HEK293 (cell line): Measurements from ENCODE around the gene S100A12.

Experiments
- CTCF ChIA-PET: fragments of 350-600 bp; formaldehyde crosslinking; extraction: SDS; loops from one replicate; lab custom pipeline; 2021; ENCODE audit warnings: antibody characterized with exemption; lab: Yijun Ruan, JAX
- POLR2A ChIA-PET: fragments of 300-600 bp; formaldehyde crosslinking; extraction: SDS; loops from one replicate; lab custom pipeline; 2020; ENCODE audit warnings: antibody characterized with exemption, inconsistent platforms; lab: Yijun Ruan, JAX
- H3K27ac ChIP-seq: fragments of 200-500 bp; sonication (Bioruptor generic); 2 replicates; pipeline ENCODE4 v1.5.1; 2014; ENCODE audit warnings: low read depth, low read length, control low read depth, inconsistent platforms; ENCODE audit errors: extremely low read depth
- H3K36me3 ChIP-seq, 2 experiments: fragments of 200-500 bp in 1 of 2; sonication (Bioruptor generic) in 1 of 2; 1 replicate in 1 of 2; 2 replicates in 1 of 2; pipeline ENCODE4 v1.5.1; 2014 to 2017; ENCODE audit warnings: inconsistent platforms in 2 of 2, low read length in 2 of 2; ENCODE audit not compliant: control insufficient read depth in 2 of 2, insufficient read depth in 1 of 2
- H3K4me1 ChIP-seq: fragments of 200-500 bp; sonication (Bioruptor generic); 2 replicates; pipeline ENCODE4 v1.5.1; 2014; ENCODE audit warnings: mild to moderate bottlenecking, low read length, inconsistent platforms; ENCODE audit not compliant: control insufficient read depth, insufficient read depth
- H3K4me3 ChIP-seq: 2 replicates; pipeline ENCODE4 v1.5.1; 2011; ENCODE audit warnings: low read depth, mild to moderate bottlenecking, control low read depth, low read length, moderate library complexity
- H3K9me3 ChIP-seq: fragments of 200-500 bp; sonication (Bioruptor generic); 2 replicates; pipeline ENCODE4 v1.5.1; 2014; ENCODE audit warnings: low read depth, low read length, inconsistent platforms; ENCODE audit not compliant: control insufficient read depth, insufficient read depth
- EGR2 ChIP-seq: fragments of 450-650 bp; formaldehyde crosslinking; IDR thresholded peaks from 2 replicates; pipeline ENCODE4 v1.5.1; 2016; ENCODE audit warnings: low read depth, missing biosample characterization, missing genetic modification characterization
- GLIS1 ChIP-seq: fragments of 450-650 bp; formaldehyde crosslinking; IDR thresholded peaks from 2 replicates; pipeline ENCODE4 v1.5.1; 2016; ENCODE audit warnings: missing biosample characterization, missing genetic modification characterization
- HOXD13 ChIP-seq: sonication (generic); formaldehyde crosslinking; IDR thresholded peaks from 2 replicates; pipeline ENCODE4 v1.8.0; 2022; ENCODE audit warnings: missing genetic modification reagents, borderline replicate concordance
- PRDM4 ChIP-seq: fragments of 450-650 bp; formaldehyde crosslinking; IDR thresholded peaks from 2 replicates; pipeline ENCODE4 v1.5.1; 2017; ENCODE audit warnings: missing biosample characterization, missing genetic modification characterization
- TRIM28 ChIP-seq: IDR thresholded peaks from 2 replicates; pipeline ENCODE4 v1.6.1; 2011; ENCODE audit warnings: low read length, control low read depth, borderline replicate concordance
- ZFP37 ChIP-seq: fragments of 450-650 bp; formaldehyde crosslinking; IDR thresholded peaks from 2 replicates; pipeline ENCODE4 v1.5.1; 2016; ENCODE audit warnings: missing biosample characterization, missing genetic modification characterization
- ZNF132 ChIP-seq: fragments of 450-650 bp; formaldehyde crosslinking; IDR thresholded peaks from 2 replicates; pipeline ENCODE4 v1.5.1; 2017; ENCODE audit warnings: missing biosample characterization, missing genetic modification characterization, borderline replicate concordance
- ZNF140 ChIP-seq: fragments of 450-650 bp; formaldehyde crosslinking; IDR thresholded peaks from 2 replicates; pipeline ENCODE4 v1.5.1; 2016; ENCODE audit warnings: missing biosample characterization, missing genetic modification characterization
- ZNF16 ChIP-seq: fragments of 450-650 bp; formaldehyde crosslinking; IDR thresholded peaks from 2 replicates; pipeline ENCODE4 v1.5.1; 2016; ENCODE audit warnings: low read depth, missing biosample characterization, missing genetic modification characterization
- ZNF169 ChIP-seq: fragments of 450-650 bp; formaldehyde crosslinking; IDR thresholded peaks from 2 replicates; pipeline ENCODE4 v1.5.1; 2016; ENCODE audit warnings: missing biosample characterization, missing genetic modification characterization
- ZNF202 ChIP-seq: fragments of 450-650 bp; formaldehyde crosslinking; IDR thresholded peaks from 2 replicates; pipeline ENCODE4 v1.5.1; 2016; ENCODE audit warnings: missing biosample characterization, missing genetic modification characterization, borderline replicate concordance
- ZNF211 ChIP-seq: fragments of 450-650 bp; formaldehyde crosslinking; IDR thresholded peaks from 2 replicates; pipeline ENCODE4 v1.5.1; 2016; ENCODE audit warnings: low read depth, missing biosample characterization, missing genetic modification characterization
- ZNF223 ChIP-seq: fragments of 450-650 bp; formaldehyde crosslinking; IDR thresholded peaks from 2 replicates; pipeline ENCODE4 v1.5.1; 2016; ENCODE audit warnings: missing biosample characterization, missing genetic modification characterization
- ZNF274 ChIP-seq, 2 experiments: fragments of 200-500 bp in 1 of 2; fragments of 450-650 bp in 1 of 2; sonication (Bioruptor generic) in 1 of 2; formaldehyde crosslinking in 1 of 2; IDR thresholded peaks; 2 replicates each; pipeline versions ENCODE4 v1.5.1 to v1.6.1; 2014 to 2016; ENCODE audit warnings: borderline replicate concordance in 1 of 2, inconsistent platforms in 1 of 2, low read length in 1 of 2, missing biosample characterization in 1 of 2, missing genetic modification characterization in 1 of 2
- ZNF324 ChIP-seq: fragments of 450-650 bp; formaldehyde crosslinking; IDR thresholded peaks from 2 replicates; pipeline ENCODE4 v1.5.1; 2016; ENCODE audit warnings: missing biosample characterization, missing genetic modification characterization
- ZNF335 ChIP-seq: fragments of 450-650 bp; formaldehyde crosslinking; conservative IDR thresholded peaks from 2 replicates; pipeline ENCODE4 v1.5.1; 2016; ENCODE audit warnings: missing biosample characterization, missing genetic modification characterization
- ZNF354C ChIP-seq: fragments of 450-650 bp; formaldehyde crosslinking; IDR thresholded peaks from 2 replicates; pipeline ENCODE4 v1.5.1; 2016; ENCODE audit warnings: missing biosample characterization, missing genetic modification characterization, low read depth, borderline replicate concordance
- ZNF473 ChIP-seq: fragments of 450-650 bp; formaldehyde crosslinking; IDR thresholded peaks from 2 replicates; pipeline ENCODE4 v1.5.1; 2017; ENCODE audit warnings: missing biosample characterization, missing genetic modification characterization
- ZNF544 ChIP-seq: fragments of 450-650 bp; formaldehyde crosslinking; IDR thresholded peaks from 2 replicates; pipeline ENCODE4 v1.5.0; 2017; ENCODE audit warnings: missing biosample characterization, missing genetic modification characterization
- ZNF629 ChIP-seq: fragments of 450-650 bp; formaldehyde crosslinking; IDR thresholded peaks from 2 replicates; pipeline ENCODE4 v1.5.1; 2017; ENCODE audit warnings: missing biosample characterization, missing genetic modification characterization
- ZNF654 ChIP-seq: fragments of 450-650 bp; formaldehyde crosslinking; IDR thresholded peaks from 2 replicates; pipeline ENCODE4 v1.5.1; 2016; ENCODE audit warnings: low read depth, missing biosample characterization, missing genetic modification characterization
- ZNF677 ChIP-seq: fragments of 450-650 bp; IDR thresholded peaks from 2 replicates; pipeline ENCODE4 v1.5.0; 2018; ENCODE audit warnings: missing biosample characterization, mild to moderate bottlenecking, missing genetic modification characterization, moderate library complexity
- ZNF704 ChIP-seq: fragments of 450-650 bp; formaldehyde crosslinking; IDR thresholded peaks from 2 replicates; pipeline ENCODE4 v1.5.1; 2016; ENCODE audit warnings: missing biosample characterization, missing genetic modification characterization
- ZNF837 ChIP-seq: fragments of 450-650 bp; formaldehyde crosslinking; IDR thresholded peaks from 2 replicates; pipeline ENCODE4 v1.5.1; 2016; ENCODE audit warnings: missing biosample characterization, missing genetic modification characterization
- TF ChIP-seq, protein P1 (sequence below): fragments of 450-650 bp; formaldehyde crosslinking; IDR thresholded peaks from 2 replicates; pipeline ENCODE4 v1.5.1; 2016; ENCODE audit warnings: missing biosample characterization, missing genetic modification characterization
- TF ChIP-seq, protein P2 (sequence below): fragments of 450-650 bp; formaldehyde crosslinking; IDR thresholded peaks from 2 replicates; pipeline ENCODE4 v1.5.1; 2016; ENCODE audit warnings: missing biosample characterization, missing genetic modification characterization
- TF ChIP-seq, protein P3 (sequence below): fragments of 450-650 bp; formaldehyde crosslinking; IDR thresholded peaks from 2 replicates; pipeline ENCODE4 v1.5.1; 2016; ENCODE audit warnings: missing biosample characterization, missing genetic modification characterization

The S100A12 gene

DNA sequence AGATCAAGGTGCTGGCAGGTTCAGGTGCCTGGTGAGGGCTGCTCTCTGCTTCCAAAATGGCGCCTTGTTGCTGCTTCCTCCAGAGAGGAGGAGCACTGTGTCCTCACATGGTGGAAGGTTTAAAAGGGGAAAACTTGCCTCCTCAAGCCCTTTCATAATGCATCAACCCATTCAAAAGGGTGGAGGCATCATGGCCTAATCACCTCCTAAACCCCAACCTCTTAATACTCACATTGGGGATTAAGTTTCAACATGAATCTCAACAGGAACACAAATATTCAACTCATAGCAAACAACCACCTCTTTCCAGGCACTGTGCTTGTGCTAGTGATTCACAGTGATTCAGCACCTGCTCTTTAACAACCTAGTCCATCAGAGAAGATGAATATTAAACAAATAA is 4.2 kb downstream of the S100A12 start (continued):
- no peak for TF ChIP-seq ZNF274 (IDR thresholded peaks at IDR 0.05; ENCODE audit: low read length)
- no peak for TF ChIP-seq ZNF274 (tag by site-specific recombination; IDR thresholded peaks at IDR 0.05; ENCODE audit: borderline replicate concordance)
- no peak for TF ChIP-seq ZNF16 (tag by site-specific recombination)
- no peak for TF ChIP-seq ZNF223 (tag by site-specific recombination)
- no peak for TF ChIP-seq ZNF544
- no peak for TF ChIP-seq ZNF354C
- TF ChIP-seq, all 188 proteins: peak for 0

- TF ChIP-seq ZNF202 (tag by site-specific recombination) (no peak), ZNF677 (no peak), ZNF16 (tag by site-specific recombination) (no peak), ZNF169 (no peak), ZNF654 (tag by site-specific recombination) (no peak), TRIM28 (no peak), ZNF140 (no peak), PRDM4 (no peak), ZNF324 (tag by site-specific recombination) (no peak), ZNF335 (tag by site-specific recombination) (no peak), GLIS1 (tag by site-specific recombination) (no peak)
- TF ChIP-seq, protein P1, sequence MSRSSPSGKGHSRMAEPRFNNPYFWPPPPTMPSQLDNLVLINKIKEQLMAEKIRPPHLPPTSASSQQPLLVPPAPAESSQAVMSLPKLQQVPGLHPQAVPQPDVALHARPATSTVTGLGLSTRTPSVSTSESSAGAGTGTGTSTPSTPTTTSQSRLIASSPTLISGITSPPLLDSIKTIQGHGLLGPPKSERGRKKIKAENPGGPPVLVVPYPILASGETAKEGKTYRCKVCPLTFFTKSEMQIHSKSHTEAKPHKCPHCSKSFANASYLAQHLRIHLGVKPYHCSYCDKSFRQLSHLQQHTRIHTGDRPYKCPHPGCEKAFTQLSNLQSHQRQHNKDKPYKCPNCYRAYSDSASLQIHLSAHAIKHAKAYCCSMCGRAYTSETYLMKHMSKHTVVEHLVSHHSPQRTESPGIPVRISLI (tag by site-specific recombination): no peak
- no peaks in the 10 kb centered on the region for H3K4me1 ChIP-seq
- no peak overlapping the region for H3K4me3 ChIP-seq
- no peaks in the 10 kb centered on the region for H3K36me3 ChIP-seq
- no peaks in the 10 kb centered on the region for H3K9me3 ChIP-seq
- CTCF ChIA-PET: no interaction called here
- H3K27ac ChIP-seq: no peak overlapping the region
- POLR2A ChIA-PET: no interaction called here
Measured at GRCh38 chr1:153370146-153370545, 5.3 kb downstream of the S100A12 start.

- no peaks in the 10 kb centered on the region for H3K36me3 ChIP-seq
- ChIA-PET POLR2A (no interaction called here), CTCF (interaction anchor here (2.0 kb wide), 1 partner anchor 16 kb away, joined by 4 read pairs; no protein-coding TSS in a partner anchor)
- no peak overlapping the region for H3K4me3 ChIP-seq
- H3K4me1 ChIP-seq: no peaks in the 10 kb centered on the region
- no peaks in the 10 kb centered on the region for H3K9me3 ChIP-seq
- H3K27ac ChIP-seq: no peak overlapping the region
- TF ChIP-seq HOXD13 (CRISPR knock-in tag) (no peak), ZNF132 (tag by site-specific recombination) (no peak), ZFP37 (tag by site-specific recombination) (no peak), ZNF211 (tag by site-specific recombination) (no peak), ZNF473 (tag by site-specific recombination) (no peak), ZNF837 (no peak), EGR2 (tag by site-specific recombination) (no peak), ZNF654 (tag by site-specific recombination) (no peak), ZNF704 (no peak), ZNF629 (tag by site-specific recombination) (no peak)
- TF ChIP-seq, protein P2, sequence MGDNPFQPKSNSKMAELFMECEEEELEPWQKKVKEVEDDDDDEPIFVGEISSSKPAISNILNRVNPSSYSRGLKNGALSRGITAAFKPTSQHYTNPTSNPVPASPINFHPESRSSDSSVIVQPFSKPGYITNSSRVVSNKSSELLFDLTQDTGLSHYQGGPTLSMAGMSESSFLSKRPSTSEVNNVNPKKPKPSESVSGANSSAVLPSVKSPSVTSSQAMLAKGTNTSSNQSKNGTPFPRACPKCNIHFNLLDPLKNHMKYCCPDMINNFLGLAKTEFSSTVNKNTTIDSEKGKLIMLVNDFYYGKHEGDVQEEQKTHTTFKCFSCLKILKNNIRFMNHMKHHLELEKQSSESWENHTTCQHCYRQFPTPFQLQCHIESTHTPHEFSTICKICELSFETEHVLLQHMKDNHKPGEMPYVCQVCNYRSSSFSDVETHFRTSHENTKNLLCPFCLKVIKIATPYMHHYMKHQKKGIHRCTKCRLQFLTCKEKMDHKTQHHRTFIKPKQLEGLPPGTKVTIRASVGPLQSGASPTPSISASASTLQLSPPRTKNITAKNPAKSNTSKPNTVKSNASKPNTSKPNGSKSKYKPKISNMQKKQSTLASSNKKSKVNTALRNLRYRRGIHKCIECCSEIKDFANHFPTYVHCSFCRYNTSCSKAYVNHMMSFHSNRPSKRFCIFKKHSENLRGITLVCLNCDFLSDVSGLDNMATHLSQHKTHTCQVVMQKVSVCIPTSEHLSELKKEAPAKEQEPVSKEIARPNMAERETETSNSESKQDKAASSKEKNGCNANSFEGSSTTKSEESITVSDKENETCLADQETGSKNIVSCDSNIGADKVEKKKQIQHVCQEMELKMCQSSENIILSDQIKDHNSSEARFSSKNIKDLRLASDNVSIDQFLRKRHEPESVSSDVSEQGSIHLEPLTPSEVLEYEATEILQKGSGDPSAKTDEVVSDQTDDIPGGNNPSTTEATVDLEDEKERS (tag by site-specific recombination): no peak
- TF ChIP-seq, protein P3, sequence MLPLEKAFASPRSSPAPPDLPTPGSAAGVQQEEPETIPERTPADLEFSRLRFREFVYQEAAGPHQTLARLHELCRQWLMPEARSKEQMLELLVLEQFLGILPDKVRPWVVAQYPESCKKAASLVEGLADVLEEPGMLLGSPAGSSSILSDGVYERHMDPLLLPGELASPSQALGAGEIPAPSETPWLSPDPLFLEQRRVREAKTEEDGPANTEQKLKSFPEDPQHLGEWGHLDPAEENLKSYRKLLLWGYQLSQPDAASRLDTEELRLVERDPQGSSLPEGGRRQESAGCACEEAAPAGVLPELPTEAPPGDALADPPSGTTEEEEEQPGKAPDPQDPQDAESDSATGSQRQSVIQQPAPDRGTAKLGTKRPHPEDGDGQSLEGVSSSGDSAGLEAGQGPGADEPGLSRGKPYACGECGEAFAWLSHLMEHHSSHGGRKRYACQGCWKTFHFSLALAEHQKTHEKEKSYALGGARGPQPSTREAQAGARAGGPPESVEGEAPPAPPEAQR (tag by site-specific recombination): no peak
Measured at GRCh38 chr1:153368495-153368894, 6.9 kb downstream of the S100A12 start.
